Retinal pigment epithelial cell (primary cell): ENCODE measurements around the gene POLG.

ENCODE experiments used
- DNase-seq: peaks from one replicate; pipeline ENCODE4 v3.0.0-alpha.2; 2010; ENCODE audit warnings: low read depth
- H3K4me3 ChIP-seq: 2 replicates; pipeline ENCODE4 v1.5.1; 2011; ENCODE audit warnings: mild to moderate bottlenecking, low read length, control low read depth, moderate library complexity
- CTCF ChIP-seq: conservative IDR thresholded peaks from 2 replicates; pipeline ENCODE4 v1.5.1; 2011; ENCODE audit warnings: low read depth, low read length, control low read depth, inconsistent platforms

Gene POLG

GRCh38 chr15:89346516-89347231, 12.1 kb upstream of the POLG start:
- H3K4me3 ChIP-seq: no peak overlapping the region
- TF ChIP-seq CTCF: no peak
- DNase-seq: no peak

GRCh38 chr15:89345248-89345647, 10.6 kb upstream of the POLG start:
- DNase-seq: no peak
- no peak overlapping the region for H3K4me3 ChIP-seq
- no peak for TF ChIP-seq CTCF

- no peak for DNase-seq
- no peak for TF ChIP-seq CTCF
- no peak overlapping the region for H3K4me3 ChIP-seq
Measured at GRCh38 chr15:89342840-89343239, 8.2 kb upstream of the POLG start.

GRCh38 chr15:89341316-89342005, 6.8 kb upstream of the POLG start:
- no peak overlapping the region for H3K4me3 ChIP-seq
- DNase-seq: no peak
- TF ChIP-seq CTCF: no peak

- no peak overlapping the region for H3K4me3 ChIP-seq
- no peak for TF ChIP-seq CTCF
- DNase-seq: no peak
Measured at GRCh38 chr15:89340573-89340972, 5.9 kb upstream of the POLG start.

GRCh38 chr15:89338036-89338435, 3.4 kb upstream of the POLG start:
- H3K4me3 ChIP-seq: no peak overlapping the region
- no peak for TF ChIP-seq CTCF
- DNase-seq: no peak
